ENCODE measurements around the gene CLEC10A.

- no peak for TF ChIP-seq RARB (CRISPR knock-in tag; IDR thresholded peaks at IDR 0.05)
- TF ChIP-seq PATZ1 (CRISPR knock-in tag; IDR thresholded peaks at IDR 0.05; ENCODE audit: borderline replicate concordance), result no peak
- no peak for TF ChIP-seq ZFP30 (CRISPR knock-in tag; IDR thresholded peaks at IDR 0.05)
- no peak for TF ChIP-seq ZNF8 (CRISPR knock-in tag; IDR thresholded peaks at IDR 0.05)
- no peak for TF ChIP-seq TCF4 (CRISPR knock-in tag; IDR thresholded peaks at IDR 0.05; ENCODE audit: borderline replicate concordance)
- no peak for TF ChIP-seq OSR1 (CRISPR knock-in tag; IDR thresholded peaks at IDR 0.05)
- TF ChIP-seq GLIS3 (CRISPR knock-in tag; IDR thresholded peaks at IDR 0.05), result no peak
These were observed 44.9 kb upstream of the CLEC10A start for GRCh38 chr17:7124923-7125322.

All from SK-N-SH treated with all-trans-retinoic acid at 6 μM for 48 hours (cell line).